Measurements from ENCODE around the gene MTRR. TPM values are rescaled to one million over a fixed set of nuclear protein-coding genes. Genes with fewer than 3 reads are reported as not detected.

MTRR gene
- total and polyA plus RNA-seq, 2 of the 4 experiments (the other 2 are of a cell fraction) = 33.2 to 33.5 TPM

DNA sequence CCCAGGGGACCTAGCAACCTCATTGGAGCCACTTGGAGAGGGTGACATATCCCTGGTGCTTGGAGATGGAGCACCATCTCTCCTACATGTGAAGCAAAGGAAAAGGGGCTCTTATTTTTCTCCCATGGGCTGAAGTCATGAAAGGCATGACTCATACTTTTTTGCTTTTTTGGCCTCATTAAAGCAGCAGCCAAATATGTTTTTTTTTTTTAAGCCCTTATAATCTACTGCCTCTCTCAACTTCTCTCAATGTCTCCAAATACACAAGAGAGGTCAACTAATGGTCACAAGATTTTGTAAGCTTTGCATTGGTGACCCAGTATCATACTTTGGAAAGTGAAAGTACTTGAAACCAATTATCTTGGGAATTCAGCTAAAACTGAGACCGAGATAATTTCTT lies 16.4 kb upstream of the MTRR start:
- dilution Hi-C loops (cut with HindIII; ENCODE audit: low sequenced_read_pairs, unreplicated experiment) (no loop called here), in situ Hi-C loops (cut with MboI; ENCODE audit: low sequenced_read_pairs) (no loop called here), intact Hi-C loops (cut with micrococcal nuclease) (no loop called here)
- H2BK15ac ChIP-seq (ENCODE audit: low read depth, low read length) = no peak overlapping the region
- POLR2A ChIA-PET (ENCODE audit: unreplicated experiment) = no interaction called here
- H3K14ac ChIP-seq (replicated peaks; ENCODE audit: low read depth, low read length) = no peak overlapping the region
- no peaks in the 10 kb centered on the region for H3K4me1 ChIP-seq (ENCODE audit: control insufficient read depth, insufficient read depth, low read length)
- H4K8ac ChIP-seq (ENCODE audit: low read depth in 2 of 2, low read length in 2 of 2) = no peak overlapping the region
- H3K4me3 ChIP-seq (ENCODE audit: insufficient read depth, low read depth, low read length) = no peak overlapping the region
- ATAC-seq (ENCODE audit: low read depth) (no peak), DNase-seq (peak; percentile 20)
- no peak overlapping the region for H3K56ac ChIP-seq (ENCODE audit: extremely low read depth, insufficient read depth, low read length)
- H3K79me1 ChIP-seq (ENCODE audit: low read depth in 1 of 2, low read length in 2 of 2) = no peaks in the 10 kb centered on the region
- H3K4ac ChIP-seq (ENCODE audit: low read depth, low read length) = no peak overlapping the region
- CTCF ChIA-PET = no interaction called here
- H4K20me1 ChIP-seq (ENCODE audit: insufficient read depth, low read length) = no peaks in the 10 kb centered on the region
- H3K9me1 ChIP-seq (ENCODE audit: insufficient read depth, low read length) = no peaks in the 10 kb centered on the region
- no peak overlapping the region for H3K18ac ChIP-seq (ENCODE audit: low read depth, low read length)
- H3K9me3 ChIP-seq (ENCODE audit: control insufficient read depth, insufficient read depth, low read length) = peaks cover 2% of the 10 kb centered on the region; the same call in 1 of the 2 replicates
- no peak overlapping the region for H2AFZ ChIP-seq (replicated peaks; ENCODE audit: low read length, poor library complexity)
- WGBS, 2 experiments (ENCODE audit: extremely low coverage in 2 of 2, insufficient read length in 1 of 2) = no CpG with 5 or more reads among the region's 1 CpG
- H2BK5ac ChIP-seq (ENCODE audit: low read depth, low read length, poor library complexity, severe bottlenecking) = no peak overlapping the region
- H4K91ac ChIP-seq (ENCODE audit: insufficient read depth, low read depth, low read length) = no peak overlapping the region
- H4K5ac ChIP-seq (ENCODE audit: low read depth, low read length) = no peak overlapping the region
- no peak overlapping the region for H2AK9ac ChIP-seq (replicated peaks; ENCODE audit: low read depth, low read length, poor library complexity)
- no peak overlapping the region for H3K23ac ChIP-seq (ENCODE audit: low read depth, low read length)
- no peak overlapping the region for H2BK20ac ChIP-seq (ENCODE audit: low read depth, low read length)
- H3K4me2 ChIP-seq (ENCODE audit: low read depth, low read length) = no peak overlapping the region
- H3K9ac ChIP-seq (ENCODE audit: low read depth, low read length) = no peak overlapping the region
- no peak overlapping the region for H2AK5ac ChIP-seq (ENCODE audit: low read depth, low read length)
- TF ChIP-seq SMC3 (IDR thresholded peaks at IDR 0.05; ENCODE audit: low read depth, low read length) (no peak), RCOR1 (IDR thresholded peaks at IDR 0.05; ENCODE audit: insufficient replicate concordance, low read length) (no peak), ELK1 (IDR thresholded peaks at IDR 0.05; ENCODE audit: borderline replicate concordance, low read depth, low read length) (no peak), RAD21 (IDR thresholded peaks at IDR 0.05; ENCODE audit: low read length) (no peak), MXI1 (IDR thresholded peaks at IDR 0.05; ENCODE audit: borderline replicate concordance, low read depth, low read length) (no peak), NFE2L2 (IDR thresholded peaks at IDR 0.05; ENCODE audit: low read depth, low read length) (no peak), RFX5 (IDR thresholded peaks at IDR 0.05; ENCODE audit: low read depth, low read length) (no peak)
- H3K36me3 ChIP-seq (ENCODE audit: control insufficient read depth, insufficient read depth, low read length) = no peaks in the 10 kb centered on the region
- peaks cover 25% of the 10 kb centered on the region for H3K27me3 ChIP-seq (ENCODE audit: control insufficient read depth, insufficient read depth, low read length)
- no peak overlapping the region for H3K27ac ChIP-seq (ENCODE audit: insufficient read depth, low read length)
- no peak overlapping the region for H2BK120ac ChIP-seq (ENCODE audit: low read depth, low read length)
- no TSS peak for BruUV-seq (replicated peaks)
